Measurements from ENCODE around the gene SRSF11. TPM values are rescaled to one million over a fixed set of nuclear protein-coding genes. Genes with fewer than 3 reads are reported as not detected.
"Not testable (repeated sequence)": the region's sequence is repeated elsewhere in the genome, so short reads cannot be mapped to it uniquely, and the experiment has no call there.

Gene SRSF11
- total RNA-seq, 6 experiments from 2014 or later, result 49.6 to 90.7 (median 62.8) TPM

DNA sequence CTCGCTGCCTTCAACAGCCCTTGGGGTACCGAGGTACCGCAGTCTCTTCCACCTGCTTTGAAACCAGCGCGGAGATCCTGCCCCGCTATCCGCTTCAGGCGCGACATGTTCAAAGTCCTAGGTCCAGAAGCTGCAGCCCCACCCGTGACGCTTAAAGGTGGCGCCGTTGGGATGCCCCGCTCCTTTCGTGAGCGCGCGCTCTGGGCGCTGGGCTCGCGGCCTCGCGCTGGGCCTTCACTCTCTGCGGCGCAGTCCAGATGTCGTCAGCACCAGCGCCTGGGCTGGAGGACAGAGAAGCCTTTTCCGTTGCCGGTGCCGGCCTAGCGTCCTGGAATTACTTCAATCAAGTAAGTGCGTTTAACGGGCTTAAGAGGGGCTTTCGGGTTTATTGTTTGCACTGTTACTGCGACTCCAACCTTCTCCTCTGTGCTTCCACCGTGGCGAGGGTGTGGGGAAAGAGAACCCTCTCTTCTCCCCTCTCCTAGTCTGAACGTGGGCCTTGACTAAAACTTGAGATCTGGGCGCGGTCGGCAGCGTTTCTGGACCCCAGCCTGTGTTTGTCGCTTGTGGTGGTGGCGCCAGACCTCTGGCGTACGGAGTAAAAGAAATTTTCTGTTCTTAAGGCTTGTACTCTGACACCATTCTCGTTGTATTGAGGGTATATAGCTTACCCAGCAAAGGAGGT is 15.6 kb upstream of the SRSF11 start, which contains the start of gene LRRC40:
Gene LRRC40, minus strand, starts transcription at position 146 of the 685 bp plus-strand sequence. Its CDS starts 39 bp downstream, at position 107.
- TF ChIP-seq POLR2A (IDR thresholded peaks at IDR 0.05), result peak; percentile 80
- TF ChIP-seq, protein P1, sequence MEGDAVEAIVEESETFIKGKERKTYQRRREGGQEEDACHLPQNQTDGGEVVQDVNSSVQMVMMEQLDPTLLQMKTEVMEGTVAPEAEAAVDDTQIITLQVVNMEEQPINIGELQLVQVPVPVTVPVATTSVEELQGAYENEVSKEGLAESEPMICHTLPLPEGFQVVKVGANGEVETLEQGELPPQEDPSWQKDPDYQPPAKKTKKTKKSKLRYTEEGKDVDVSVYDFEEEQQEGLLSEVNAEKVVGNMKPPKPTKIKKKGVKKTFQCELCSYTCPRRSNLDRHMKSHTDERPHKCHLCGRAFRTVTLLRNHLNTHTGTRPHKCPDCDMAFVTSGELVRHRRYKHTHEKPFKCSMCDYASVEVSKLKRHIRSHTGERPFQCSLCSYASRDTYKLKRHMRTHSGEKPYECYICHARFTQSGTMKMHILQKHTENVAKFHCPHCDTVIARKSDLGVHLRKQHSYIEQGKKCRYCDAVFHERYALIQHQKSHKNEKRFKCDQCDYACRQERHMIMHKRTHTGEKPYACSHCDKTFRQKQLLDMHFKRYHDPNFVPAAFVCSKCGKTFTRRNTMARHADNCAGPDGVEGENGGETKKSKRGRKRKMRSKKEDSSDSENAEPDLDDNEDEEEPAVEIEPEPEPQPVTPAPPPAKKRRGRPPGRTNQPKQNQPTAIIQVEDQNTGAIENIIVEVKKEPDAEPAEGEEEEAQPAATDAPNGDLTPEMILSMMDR (IDR thresholded peaks at IDR 0.05), result peak in 1 of 4 donors; percentile 4
- H3K9me3 ChIP-seq, result no peaks in the 10 kb centered on the region
- peak within 1 kb of the TSS; percentile 73 to 92 (median 81) for H3K27ac ChIP-seq
- H3K27me3 ChIP-seq, result no peaks in the 10 kb centered on the region
- peak within 1 kb of the TSS; percentile 73 to 85 (median 78) for H3K4me3 ChIP-seq
- peaks cover 0 to 26% (median 9%) of the 10 kb centered on the region in 4 donors for H3K4me1 ChIP-seq
- under 1% methylated on average over 21 of the region's 47 CpGs for WGBS (ENCODE audit: insufficient coverage, low coverage, low lambda C conversion rate, missing lambda C conversion rate)
- peak; percentile 97 to 98 (median 98) for DNase-seq
- peak; percentile 98 to 99 (median 99) for ATAC-seq
- intact Hi-C loops (cut with DNase I), result no loop called here
- H3K36me3 ChIP-seq, result no peaks in the 10 kb centered on the region

DNA sequence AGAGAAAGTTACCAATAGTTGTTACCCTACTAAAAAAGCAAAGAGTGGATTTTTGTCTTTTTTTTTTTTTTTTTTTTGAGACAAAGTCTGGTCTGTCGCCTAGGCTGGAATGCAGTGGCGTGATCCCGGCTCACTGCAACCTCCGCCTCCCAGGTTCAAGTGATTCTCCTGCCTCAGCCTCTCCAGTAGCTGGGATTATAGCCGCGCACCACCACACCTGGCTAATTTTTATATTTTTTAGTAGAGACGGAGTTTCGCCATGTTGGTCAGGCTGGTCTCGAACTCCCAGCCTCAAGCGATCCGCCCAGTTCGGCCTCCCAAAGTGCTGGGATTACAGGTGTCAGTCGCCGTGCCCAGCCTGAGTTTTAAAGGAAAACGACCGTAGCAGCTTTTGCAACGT is 14.3 kb upstream of the SRSF11 start:
- DNase-seq; H3K9me3 ChIP-seq; intact Hi-C loops (cut with DNase I); H3K27me3 ChIP-seq; H3K27ac ChIP-seq; ATAC-seq; H3K36me3 ChIP-seq: not testable (repeated sequence)
- Histone ChIP-seq H3K4me1 (peaks cover 0 to 26% (median 9%) of the 10 kb centered on the region in 4 donors), H3K4me3 (peak overlapping the region in 2 of 3 donors; percentile 73 to 85)
- 85% methylated on average over 17 of the region's 17 CpGs for WGBS (ENCODE audit: insufficient coverage, low coverage, low lambda C conversion rate, missing lambda C conversion rate)

DNA sequence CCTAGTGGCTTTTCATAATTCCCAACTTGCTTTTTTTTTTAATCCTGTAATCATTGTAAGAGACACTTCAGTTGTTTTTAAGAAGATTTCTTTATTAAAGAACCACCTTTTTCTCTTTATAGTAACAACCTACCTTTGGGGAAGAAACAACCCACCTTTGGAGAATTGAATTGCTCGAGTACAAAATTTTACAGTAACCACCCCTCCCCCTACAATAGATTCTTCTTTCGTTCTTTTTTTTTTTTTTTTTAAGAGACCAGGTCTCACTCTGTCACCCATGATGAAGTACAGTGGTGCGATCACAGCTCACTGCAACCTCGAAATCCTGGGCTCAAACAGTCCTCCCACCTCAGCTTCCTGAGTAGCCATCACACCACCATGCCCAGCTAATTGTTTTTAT is 13.7 kb upstream of the SRSF11 start:
- no peak for DNase-seq
- Histone ChIP-seq H3K27ac (no peak overlapping the region), H3K27me3 (no peaks in the 10 kb centered on the region), H3K4me1 (peaks cover 0 to 26% (median 9%) of the 10 kb centered on the region in 4 donors), H3K36me3 (peaks cover 0 to 4% (median 0%) of the 10 kb centered on the region in 4 donors), H3K4me3 (no peak overlapping the region), H3K9me3 (no peaks in the 10 kb centered on the region)
- WGBS (ENCODE audit: insufficient coverage, low coverage, low lambda C conversion rate, missing lambda C conversion rate), result 74% methylated on average over 4 of the region's 4 CpGs
- TF ChIP-seq POLR2A (IDR thresholded peaks at IDR 0.05), result no peak
- TF ChIP-seq, protein P1 (IDR thresholded peaks at IDR 0.05), result no peak
- no peak for ATAC-seq
- intact Hi-C loops (cut with DNase I), result no loop called here

DNA sequence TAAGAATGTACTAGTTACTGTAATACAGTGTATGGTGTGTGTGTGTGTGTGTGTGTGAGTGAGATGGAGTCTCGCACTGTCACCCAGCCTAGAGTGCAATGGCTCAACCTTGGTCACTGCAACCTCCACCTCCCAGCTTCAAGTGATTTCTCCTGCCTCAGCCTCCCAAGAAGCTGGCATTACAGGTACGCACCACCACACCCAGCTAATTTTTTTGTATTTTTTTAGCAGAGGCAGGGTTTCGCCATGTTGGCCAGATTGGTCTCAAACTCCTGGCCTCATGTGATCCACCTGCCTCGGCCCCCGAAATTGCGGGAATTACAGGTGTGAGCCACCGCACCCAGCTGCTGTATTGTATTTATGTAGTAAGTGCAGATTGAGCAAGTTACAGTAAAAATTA is 12.9 kb upstream of the SRSF11 start:
- Histone ChIP-seq H3K9me3 (no peaks in the 10 kb centered on the region), H3K27ac (no peak overlapping the region), H3K4me1 (peaks cover 0 to 26% (median 9%) of the 10 kb centered on the region in 4 donors), H3K27me3 (no peaks in the 10 kb centered on the region), H3K36me3 (peaks cover 0 to 5% (median 0%) of the 10 kb centered on the region in 4 donors), H3K4me3 (no peak overlapping the region)
- 95% methylated on average over 7 of the region's 7 CpGs for WGBS (ENCODE audit: insufficient coverage, low coverage, low lambda C conversion rate, missing lambda C conversion rate)
- TF ChIP-seq POLR2A (IDR thresholded peaks at IDR 0.05), result no peak
- TF ChIP-seq, protein P1 (IDR thresholded peaks at IDR 0.05), result no peak
- intact Hi-C loops (cut with DNase I), result no loop called here
- DNase-seq, result no peak
- ATAC-seq, result no peak

DNA sequence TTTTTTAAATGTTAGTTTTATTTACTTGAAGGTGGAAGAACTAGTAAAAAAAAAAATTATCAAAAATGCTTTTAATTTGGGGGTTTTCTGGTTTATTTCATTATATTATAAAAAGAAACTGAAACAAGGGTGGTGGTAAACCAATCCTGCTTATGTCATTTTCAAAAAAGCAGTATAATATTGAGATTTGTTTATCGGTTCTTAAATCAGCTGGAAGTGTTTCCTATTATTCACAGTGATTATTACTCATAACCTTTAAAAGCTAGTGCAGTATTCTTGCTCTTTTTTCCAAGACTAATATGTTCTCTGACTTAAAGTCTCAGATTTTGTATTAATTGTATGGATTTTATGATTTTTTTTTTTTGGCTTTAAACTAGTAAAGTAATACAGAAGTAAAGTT is 10.4 kb upstream of the SRSF11 start:
- Histone ChIP-seq H3K27ac (no peak overlapping the region), H3K4me3 (no peak overlapping the region), H3K9me3 (no peaks in the 10 kb centered on the region), H3K27me3 (no peaks in the 10 kb centered on the region), H3K36me3 (peaks cover 0 to 10% (median 0%) of the 10 kb centered on the region in 4 donors), H3K4me1 (peaks cover 0 to 16% (median 7%) of the 10 kb centered on the region in 4 donors)
- TF ChIP-seq POLR2A (IDR thresholded peaks at IDR 0.05), result no peak
- TF ChIP-seq, protein P1 (IDR thresholded peaks at IDR 0.05), result no peak
- ATAC-seq, result no peak
- DNase-seq, result no peak
- intact Hi-C loops (cut with DNase I), result no loop called here
- 57% methylated on average over 1 of the region's 1 CpG for WGBS (ENCODE audit: insufficient coverage, low coverage, low lambda C conversion rate, missing lambda C conversion rate)
